ENCODE measurements around the gene P4HTM. TPM values are rescaled to one million over a fixed set of nuclear protein-coding genes. Genes with fewer than 3 reads are reported as not detected.

Gene P4HTM
- total RNA-seq, 1 donor = 26.8 TPM

GRCh38 chr3:49023775-49024174 is 33.7 kb downstream of the P4HTM start:
- TF ChIP-seq CTCF (IDR thresholded peaks at IDR 0.05; ENCODE audit: insufficient read depth, low read depth, low read length) = no peak
- no peak for DNase-seq (ENCODE audit: low read depth)
- no peak overlapping the region for H3K4me3 ChIP-seq (ENCODE audit: low read depth, low read length)

- DNase-seq (ENCODE audit: low read depth) = no peak
- no peak overlapping the region for H3K4me3 ChIP-seq (ENCODE audit: low read depth, low read length)
- TF ChIP-seq CTCF (IDR thresholded peaks at IDR 0.05; ENCODE audit: insufficient read depth, low read depth, low read length) = no peak
Measured at GRCh38 chr3:49024449-49024848, 34.4 kb downstream of the P4HTM start.

- no peak for DNase-seq (ENCODE audit: low read depth)
- no peak for TF ChIP-seq CTCF (IDR thresholded peaks at IDR 0.05; ENCODE audit: insufficient read depth, low read depth, low read length)
- no peak overlapping the region for H3K4me3 ChIP-seq (ENCODE audit: low read depth, low read length)
Measured at GRCh38 chr3:49025005-49025792, 35.2 kb downstream of the P4HTM start.

- TF ChIP-seq CTCF (IDR thresholded peaks at IDR 0.05; ENCODE audit: insufficient read depth, low read depth, low read length) = no peak
- no peak for DNase-seq (ENCODE audit: low read depth)
- no peak overlapping the region for H3K4me3 ChIP-seq (ENCODE audit: low read depth, low read length)
Measured at GRCh38 chr3:49025793-49026520, 35.9 kb downstream of the P4HTM start.

GRCh38 chr3:49026536-49026935 is 36.5 kb downstream of the P4HTM start:
- no peak overlapping the region for H3K4me3 ChIP-seq (ENCODE audit: low read depth, low read length)
- DNase-seq (ENCODE audit: low read depth) = no peak
- TF ChIP-seq CTCF (IDR thresholded peaks at IDR 0.05; ENCODE audit: insufficient read depth, low read depth, low read length) = no peak

- TF ChIP-seq CTCF (IDR thresholded peaks at IDR 0.05; ENCODE audit: insufficient read depth, low read depth, low read length) = no peak
- DNase-seq (ENCODE audit: low read depth) = no peak
- no peak overlapping the region for H3K4me3 ChIP-seq (ENCODE audit: low read depth, low read length)
Measured at GRCh38 chr3:49027634-49028033, 37.6 kb downstream of the P4HTM start.
